GM21619 (cell line): ENCODE measurements around the gene PLCH1.

ENCODE experiments used
- ATAC-seq: cut with Tn5 transposase; IDR thresholded peaks from one replicate; pipeline ENCODE4 v1.9.1; 2021; ENCODE audit not compliant: unreplicated experiment

The PLCH1 gene

DNA sequence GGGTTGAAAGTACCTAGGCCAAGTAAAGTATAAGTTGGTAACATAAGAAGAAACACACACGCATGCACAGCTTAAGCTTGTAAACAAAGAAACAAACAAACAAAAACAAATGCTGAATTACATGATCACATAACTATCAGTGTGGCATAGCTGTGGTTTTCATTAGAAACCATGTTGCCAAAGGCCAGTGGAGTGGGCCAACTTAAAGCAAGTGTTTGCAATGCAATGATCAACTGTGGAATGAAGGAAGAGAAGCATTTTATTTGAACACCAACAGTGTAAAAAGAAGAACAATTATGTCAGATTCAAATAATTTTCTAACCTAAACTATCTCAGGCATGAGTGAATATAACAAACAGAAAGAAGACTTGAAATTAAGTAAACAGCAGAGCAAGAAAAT is 252.0 kb downstream of the PLCH1 start:
- no peak for ATAC-seq

- ATAC-seq: no peak
Observed at GRCh38 chr3:155491696-155492095, 253.2 kb downstream of the PLCH1 start.

DNA sequence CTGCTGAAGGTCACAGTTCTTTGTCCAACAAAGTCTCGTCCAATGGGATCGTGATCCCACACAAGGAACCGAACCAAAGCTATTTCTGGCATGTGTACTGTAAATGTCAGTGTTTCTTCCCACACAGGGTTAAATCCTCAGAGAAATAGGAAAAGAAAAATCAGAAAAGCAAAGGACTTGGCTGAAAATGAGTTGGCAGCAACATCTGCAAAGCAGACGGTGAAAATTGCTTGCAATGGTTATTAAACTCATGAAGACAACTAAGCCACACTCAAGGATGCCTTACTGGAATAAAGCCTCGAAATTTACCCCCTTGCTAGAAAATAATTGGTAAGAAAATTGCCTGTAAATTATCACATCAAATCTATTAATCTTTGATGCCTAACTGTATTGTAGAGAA is 256.2 kb downstream of the PLCH1 start:
- ATAC-seq: no peak

- ATAC-seq: no peak
Observed at GRCh38 chr3:155485897-155486296, 259.0 kb downstream of the PLCH1 start.

GRCh38 chr3:155481591-155481990 is 263.3 kb downstream of the PLCH1 start:
- no peak for ATAC-seq

DNA sequence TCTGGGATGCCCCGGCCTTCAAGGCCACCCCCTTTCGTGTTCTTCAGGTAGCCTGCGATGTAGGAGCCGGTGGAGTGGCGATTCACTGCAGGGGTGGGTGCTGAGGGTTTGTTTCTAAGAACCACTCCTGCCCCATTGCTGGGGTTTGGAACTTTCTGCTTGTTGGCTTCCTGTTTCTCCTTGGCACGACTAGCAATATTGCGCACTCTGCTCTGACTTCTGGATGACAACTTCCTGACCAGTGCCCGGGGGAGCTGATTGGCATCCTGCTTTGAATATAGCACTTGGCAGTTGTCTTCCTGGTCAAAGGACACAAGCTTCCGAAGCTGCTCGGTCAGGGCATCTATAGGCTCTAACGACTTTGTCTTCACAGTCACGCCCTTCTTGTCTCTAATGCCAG is 263.8 kb downstream of the PLCH1 start:
- no peak for ATAC-seq

DNA sequence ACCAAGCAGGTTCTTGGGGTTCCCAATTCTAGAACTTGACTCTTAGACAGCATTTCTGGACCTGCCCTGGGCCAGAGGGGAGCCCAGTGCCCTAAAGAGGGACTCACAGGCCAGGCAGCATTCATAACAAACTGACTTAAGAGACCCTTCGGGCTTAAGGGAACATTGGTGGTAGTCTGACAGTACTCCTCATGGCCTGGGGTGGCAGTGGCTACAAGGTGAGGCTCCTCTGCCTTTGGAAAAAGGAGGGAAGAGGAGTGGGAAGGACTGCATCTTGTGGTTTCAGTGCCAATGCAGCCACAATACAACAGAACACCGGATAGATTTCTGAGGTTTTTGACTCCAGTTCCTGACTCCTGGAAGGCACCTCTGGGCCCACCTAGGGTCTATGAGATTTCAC is 279.2 kb downstream of the PLCH1 start:
- ATAC-seq: no peak

DNA sequence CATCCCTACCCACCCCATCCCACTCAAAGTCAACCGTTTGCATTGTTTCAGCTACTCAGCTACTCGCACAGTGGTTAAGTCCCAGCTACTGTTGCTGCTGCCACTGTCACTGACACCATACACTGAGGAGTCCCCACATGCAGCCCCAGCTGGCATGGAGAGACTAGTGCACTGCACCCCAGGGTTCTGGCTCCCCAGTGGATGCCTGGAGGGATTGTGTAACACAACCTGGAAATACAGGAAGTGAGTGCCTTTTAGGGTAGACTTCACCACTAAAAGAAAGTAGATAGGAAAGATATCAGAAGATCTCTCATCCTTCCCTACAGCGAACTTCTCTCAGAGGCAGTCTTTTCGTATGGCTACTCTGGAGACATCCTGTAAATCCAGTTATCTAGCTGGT is 282.2 kb downstream of the PLCH1 start:
- no peak for ATAC-seq

GRCh38 chr3:155457591-155457990 is 287.3 kb downstream of the PLCH1 start:
- ATAC-seq: no peak

- no peak for ATAC-seq
Observed at GRCh38 chr3:155455765-155456164, 289.1 kb downstream of the PLCH1 start.

DNA sequence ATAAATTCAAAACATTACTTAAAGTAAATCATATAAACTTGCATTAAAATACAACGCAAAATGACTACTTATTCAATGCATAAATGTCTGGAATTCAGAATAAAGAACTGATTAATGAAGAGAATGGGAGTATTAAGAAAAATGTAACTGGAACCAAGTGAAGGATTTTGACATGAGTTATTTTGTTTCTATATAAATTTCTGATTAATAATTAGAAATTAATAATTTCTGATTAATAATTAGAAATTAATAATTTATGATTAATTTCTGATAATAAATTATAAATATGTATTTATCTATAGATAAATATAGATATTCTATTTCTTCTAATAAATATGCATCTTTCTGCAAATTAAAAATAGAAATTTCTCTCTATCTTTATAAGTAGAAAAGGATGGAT is 291.4 kb downstream of the PLCH1 start:
- ATAC-seq: no peak

DNA sequence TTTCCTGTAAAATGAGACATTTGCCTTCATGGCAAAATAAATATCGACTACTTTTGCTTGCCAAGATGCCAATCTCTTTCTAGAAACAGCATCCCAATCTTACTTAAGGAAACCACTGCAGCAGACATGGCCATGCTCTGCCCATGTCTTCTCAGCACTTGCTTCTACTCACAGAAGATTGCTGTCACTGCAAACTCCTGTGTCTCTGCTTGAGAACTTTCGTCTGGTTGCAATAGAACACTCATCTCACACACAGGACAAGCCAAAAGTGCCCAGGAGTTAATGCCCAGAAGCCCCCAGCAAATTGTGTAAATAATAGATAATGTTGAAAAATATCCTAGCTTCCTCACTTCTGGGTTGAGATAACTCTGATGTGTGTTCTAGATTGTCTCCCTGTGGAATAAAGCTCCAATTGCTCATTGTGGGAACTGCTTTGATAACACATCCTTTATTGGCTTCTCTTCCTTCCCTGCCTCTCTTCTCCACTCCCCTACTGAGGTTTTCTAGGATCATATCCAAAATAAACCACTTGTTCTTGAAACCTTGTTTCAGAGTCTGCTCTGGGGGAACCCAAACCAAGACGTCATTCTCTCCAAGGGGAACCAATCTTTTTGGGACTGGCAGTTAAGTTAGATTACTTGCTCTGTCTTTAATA is 295.1 kb downstream of the PLCH1 start:
- ATAC-seq: no peak

DNA sequence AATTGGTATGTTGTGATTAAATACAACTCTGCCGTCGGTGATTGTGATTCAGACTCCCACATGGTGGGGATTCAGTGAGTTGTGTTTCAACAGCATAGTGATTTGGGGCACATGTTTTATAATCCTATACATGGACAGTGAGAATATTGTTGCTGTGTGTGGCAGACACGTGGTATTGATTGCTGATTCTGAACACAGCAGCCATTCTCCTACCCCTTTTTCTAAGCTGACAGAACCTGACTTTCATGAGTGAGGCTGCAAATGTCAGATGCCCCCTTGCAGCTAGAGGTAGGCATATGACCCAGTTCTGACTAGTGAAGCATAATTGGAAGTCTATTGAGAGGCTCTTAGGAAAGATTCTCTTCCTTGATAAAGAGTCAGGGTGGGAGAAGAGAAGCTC is 296.3 kb downstream of the PLCH1 start:
- ATAC-seq: no peak

GRCh38 chr3:155446366-155446765 is 298.5 kb downstream of the PLCH1 start:
- ATAC-seq: no peak

- no peak for ATAC-seq
Observed at GRCh38 chr3:155444771-155445170, 300.1 kb downstream of the PLCH1 start.

GRCh38 chr3:155443815-155444214 is 301.1 kb downstream of the PLCH1 start:
- no peak for ATAC-seq

DNA sequence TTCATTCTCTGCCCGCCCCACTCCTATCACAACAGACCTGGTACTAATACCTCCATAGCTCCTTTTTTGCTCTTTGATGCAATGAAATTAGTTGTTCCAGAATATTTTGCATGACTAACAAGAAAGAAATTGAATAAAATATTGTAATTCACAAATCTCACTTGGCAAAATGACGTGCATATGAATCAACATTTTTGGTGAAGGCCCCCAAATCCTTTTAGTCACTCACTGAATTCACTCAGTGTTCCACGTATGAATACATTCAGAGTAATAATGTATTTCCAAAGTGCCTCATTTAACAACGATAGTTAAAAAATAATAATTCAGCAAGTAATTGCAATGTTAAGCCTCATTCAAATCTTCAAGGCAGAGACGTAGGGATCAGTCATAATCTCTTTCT is 302.8 kb downstream of the PLCH1 start:
- ATAC-seq: no peak

DNA sequence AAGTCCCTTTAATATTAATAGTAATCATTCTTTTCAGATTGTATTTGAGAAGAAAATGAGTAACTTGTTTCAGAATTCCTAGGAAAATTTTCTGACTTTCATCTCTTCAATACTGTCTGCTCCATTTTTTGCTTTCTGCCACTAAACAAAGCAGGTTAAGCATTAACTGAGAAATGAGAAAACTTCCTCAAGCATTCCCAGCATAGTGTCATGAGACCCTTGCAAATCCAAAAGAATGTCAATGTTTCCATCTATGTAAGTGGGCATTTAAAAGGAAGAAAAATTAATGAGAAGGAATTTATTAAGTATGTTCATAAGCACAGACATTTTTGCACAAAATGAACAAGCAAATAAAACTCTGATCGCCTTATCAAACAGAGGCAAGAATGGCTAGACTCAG is 303.4 kb downstream of the PLCH1 start:
- ATAC-seq: no peak

DNA sequence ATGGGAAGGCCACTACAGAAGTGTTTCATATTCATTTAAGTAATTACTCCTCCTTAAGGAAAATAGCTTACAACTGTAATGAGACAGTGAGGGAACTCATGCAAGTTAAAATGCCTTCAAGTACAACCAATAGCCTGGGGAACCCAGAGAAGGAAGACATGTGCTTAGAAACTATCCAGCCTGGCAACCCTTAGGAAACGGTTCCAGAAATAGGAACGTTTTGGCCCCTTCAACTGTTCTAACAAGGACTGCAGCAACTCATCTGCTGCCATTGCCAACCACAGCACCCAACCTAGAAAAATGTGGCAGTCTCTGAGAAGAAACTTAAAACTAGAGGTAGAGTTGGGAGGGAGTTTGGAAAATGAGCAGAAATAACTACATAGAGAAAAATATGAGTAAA is 303.8 kb downstream of the PLCH1 start:
- no peak for ATAC-seq

- ATAC-seq: no peak
Observed at GRCh38 chr3:155435821-155436220, 309.1 kb downstream of the PLCH1 start.

- no peak for ATAC-seq
Observed at GRCh38 chr3:155431856-155432570, 312.9 kb downstream of the PLCH1 start.

DNA sequence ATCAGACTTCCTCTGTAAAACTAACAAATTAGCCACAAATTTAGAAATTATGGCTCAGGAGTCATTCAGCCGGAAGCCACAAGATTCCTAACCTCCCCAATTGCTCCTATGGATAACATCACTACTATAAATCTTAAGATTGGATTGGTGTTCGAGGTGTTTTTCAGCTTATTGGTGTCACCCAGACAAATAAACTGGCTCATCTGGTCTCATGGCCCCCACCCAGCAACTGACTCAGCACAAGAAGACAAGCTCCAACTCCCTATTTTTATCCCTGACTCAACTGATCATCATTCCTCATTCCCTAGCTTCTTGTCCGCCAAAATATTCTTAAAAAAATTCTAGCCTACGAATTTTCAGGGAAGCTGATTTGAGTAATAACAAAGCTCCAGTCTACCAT is 316.3 kb downstream of the PLCH1 start:
- no peak for ATAC-seq
